Heart left ventricle (tissue), 13 donors: ENCODE results near the gene CYP46A1.

Experiments used
- POLR2A ChIP-seq, 2 donors: fragments of 450-650 bp; IDR thresholded peaks; one replicate each; pipeline ENCODE4 v1.6.1; 2017; ENCODE audit warnings: antibody characterized with exemption in 2 of 2, mild to moderate bottlenecking in 2 of 2, moderate library complexity in 2 of 2
- TF ChIP-seq, protein P1 (sequence below), 12 donors: fragments of 200-600 bp; sonication (generic) in 4 of 12; IDR thresholded peaks; one replicate each; pipeline versions ENCODE4 v1.5.0 to v1.8.0; 2018 to 2022; ENCODE audit warnings: antibody characterized with exemption in 12 of 12, mild to moderate bottlenecking in 5 of 12
- donor health status: ischemic (EF 13 %, LVEDD 7.1; RV severe dilation, severe dysfunction).
- donor health status: DM: no; HTN: yes; CAD: no.
- donor health status: DM: no; HTN: no; CAD: no.
- donor health status: ischemic (EF 25% LVEDD 6.9; RV normal size, moderate dysfunction).
- donor health status: ischemic (EF 25% LVEDD 5.7; RV mildly dilated, moderate dysfunction).
- donor health status: ischemic (EF 35%, LVEDD 5.7; RV mildly dilated, moderate dysfunction).
- donor health status: nonischemic (EF 11% LVEDD 7.7; RV severe dilation, severe dysfunction).
- donor health status: DM: yes; HTN: yes; CAD: no.
- donor health status: PGD.
- donor health status: ischemic (EF 29% LVEDD 5.4; RV normal size, mild dysfunction).
- donor health status: nonischemic (EF 23%, LVEDD 6.1; RV moderate dilation, normal function).

- TF ChIP-seq POLR2A (IDR thresholded peaks at IDR 0.05) = no peak
- TF ChIP-seq, protein P1, sequence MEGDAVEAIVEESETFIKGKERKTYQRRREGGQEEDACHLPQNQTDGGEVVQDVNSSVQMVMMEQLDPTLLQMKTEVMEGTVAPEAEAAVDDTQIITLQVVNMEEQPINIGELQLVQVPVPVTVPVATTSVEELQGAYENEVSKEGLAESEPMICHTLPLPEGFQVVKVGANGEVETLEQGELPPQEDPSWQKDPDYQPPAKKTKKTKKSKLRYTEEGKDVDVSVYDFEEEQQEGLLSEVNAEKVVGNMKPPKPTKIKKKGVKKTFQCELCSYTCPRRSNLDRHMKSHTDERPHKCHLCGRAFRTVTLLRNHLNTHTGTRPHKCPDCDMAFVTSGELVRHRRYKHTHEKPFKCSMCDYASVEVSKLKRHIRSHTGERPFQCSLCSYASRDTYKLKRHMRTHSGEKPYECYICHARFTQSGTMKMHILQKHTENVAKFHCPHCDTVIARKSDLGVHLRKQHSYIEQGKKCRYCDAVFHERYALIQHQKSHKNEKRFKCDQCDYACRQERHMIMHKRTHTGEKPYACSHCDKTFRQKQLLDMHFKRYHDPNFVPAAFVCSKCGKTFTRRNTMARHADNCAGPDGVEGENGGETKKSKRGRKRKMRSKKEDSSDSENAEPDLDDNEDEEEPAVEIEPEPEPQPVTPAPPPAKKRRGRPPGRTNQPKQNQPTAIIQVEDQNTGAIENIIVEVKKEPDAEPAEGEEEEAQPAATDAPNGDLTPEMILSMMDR (IDR thresholded peaks at IDR 0.05) = no peak
Observed at GRCh38 chr14:99657645-99658155, 26.4 kb upstream of the CYP46A1 start.
